ENCODE data around the gene SORCS1.

Gene SORCS1

DNA sequence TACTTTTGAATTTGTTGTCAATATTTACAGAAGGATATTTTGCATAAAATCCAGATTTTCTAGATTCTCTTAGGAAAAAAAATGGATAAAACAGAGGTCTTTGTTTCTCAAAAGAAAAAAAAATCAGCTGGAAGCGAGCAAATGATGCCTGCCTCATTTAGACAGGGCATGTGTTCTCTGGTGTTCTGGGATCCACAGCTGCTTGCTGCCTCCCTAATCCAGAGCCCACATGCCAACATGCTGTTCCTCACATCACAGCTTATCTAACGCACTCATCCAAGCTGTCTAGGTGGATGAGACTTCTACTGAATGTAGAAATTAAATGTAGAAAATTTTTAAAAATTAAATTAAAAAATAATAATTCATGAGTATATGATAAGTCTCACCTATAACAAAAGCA is 630.1 kb downstream of the SORCS1 start:
- no peak for TF ChIP-seq CTCF (IDR thresholded peaks at IDR 0.05; ENCODE audit: control extremely low read depth, extremely low read depth, low read depth, missing control alignments)
- POLR2A ChIA-PET: interaction anchor here (1.1 kb wide), 1 partner anchor 11 kb away, joined by 8 read pairs; no protein-coding TSS in a partner anchor
- no peak for DNase-seq (ENCODE audit: extremely low spot score)
- CTCF ChIA-PET: interaction anchor here (1.7 to 2.0 kb wide), 2 partner anchors 12 to 14 kb away, joined by 5 read pairs; no protein-coding TSS in a partner anchor

DNA sequence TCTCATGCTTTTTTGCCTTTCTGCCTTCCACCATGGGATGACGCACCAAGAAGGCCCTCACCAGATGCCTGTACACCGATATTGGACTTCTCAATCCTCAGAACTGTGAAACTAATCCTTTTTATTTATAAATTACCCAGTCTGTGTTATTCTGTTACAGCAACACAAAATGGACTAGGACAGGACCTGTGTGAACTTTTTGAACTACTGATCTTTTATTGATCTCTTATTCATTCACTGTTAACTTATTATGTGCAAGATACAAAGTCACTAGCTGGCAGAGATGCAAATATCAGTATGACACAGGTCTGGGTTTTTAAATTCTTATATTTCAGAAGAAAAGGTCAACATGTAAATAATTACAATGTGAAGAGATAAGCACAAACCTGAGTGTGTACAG is 635.8 kb downstream of the SORCS1 start:
- DNase-seq (ENCODE audit: extremely low spot score): no peak
- TF ChIP-seq CTCF (IDR thresholded peaks at IDR 0.05; ENCODE audit: control extremely low read depth, extremely low read depth, low read depth, missing control alignments): no peak
- ChIA-PET CTCF (interaction anchor here (3.8 kb wide), 1 partner anchor 9 kb away, joined by 10 read pairs; no protein-coding TSS in a partner anchor), POLR2A (no interaction called here)

DNA sequence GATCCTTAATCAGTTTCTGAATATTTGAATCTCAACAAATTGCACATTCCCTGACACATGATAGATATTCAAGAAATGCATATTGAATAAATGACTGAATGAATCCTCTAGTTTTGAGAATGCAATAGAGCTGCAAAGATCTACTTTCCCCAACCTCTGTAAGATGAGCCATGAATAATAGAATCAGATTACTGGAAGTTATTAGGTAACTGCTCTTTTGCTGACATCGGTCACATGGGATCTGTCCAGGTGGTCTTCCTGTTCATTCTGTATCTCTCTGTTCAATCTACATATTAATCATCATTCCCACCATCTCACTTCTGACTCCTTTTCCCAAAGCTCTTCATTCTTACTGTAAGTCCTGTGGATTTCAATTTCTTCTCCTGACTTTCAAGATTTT is 638.7 kb downstream of the SORCS1 start:
- no peak for TF ChIP-seq CTCF (IDR thresholded peaks at IDR 0.05; ENCODE audit: control extremely low read depth, extremely low read depth, low read depth, missing control alignments)
- DNase-seq (ENCODE audit: extremely low spot score): no peak
- POLR2A ChIA-PET: no interaction called here
- CTCF ChIA-PET: no interaction called here
